B cell (primary cell): ENCODE data around the gene NUDT7. TPM values are rescaled to one million over a fixed set of nuclear protein-coding genes. Genes with fewer than 3 reads are reported as not detected.

Experiments
- ATAC-seq: fragments of 200-7000 bp; cut with Tn5 transposase; one replicate; pipeline ENCODE4 v1.10.0; 2021; ENCODE audit warnings: low read depth, mild to moderate bottlenecking, moderate number of reproducible peaks, moderate library complexity
- CTCF ChIA-PET: fragments of 350-600 bp; sonication (Branson Sonifier 250); formaldehyde crosslinking; loops from one replicate; lab custom pipeline; 2021; ENCODE audit warnings: antibody characterized with exemption, inconsistent platforms; lab: Charles Lee
- POLR2A ChIA-PET: fragments of 350-600 bp; sonication (Branson Sonifier 250); formaldehyde crosslinking; loops from one replicate; lab custom pipeline; 2021; ENCODE audit warnings: antibody characterized with exemption; lab: Charles Lee
- DNase-seq: peaks from one replicate; pipeline ENCODE4 v3.0.0; 2013
- H2AFZ ChIP-seq: 2 replicates; pipeline ENCODE4 v1.6.1; 2012; ENCODE audit warnings: mild to moderate bottlenecking, low read depth, low read length; ENCODE audit not compliant: insufficient read depth, poor library complexity, severe bottlenecking
- H3K27ac ChIP-seq, 2 donors: 1 replicate in 1 of 2; 2 replicates in 1 of 2; pipeline ENCODE4 v1.5.1; 2012 to 2013; ENCODE audit warnings: low read length in 2 of 2, mild to moderate bottlenecking in 2 of 2, moderate library complexity in 1 of 2
- H3K27me3 ChIP-seq, 4 experiments: fragments of 200-600 bp in 1 of 4; sonication (generic) in 1 of 4; replicated peaks in 1 of 4; 1 replicate in 2 of 4; 2 replicates in 2 of 4; pipeline versions ENCODE4 v1.6.1 to v1.7.0; 2013 to 2016; ENCODE audit warnings: low read length in 3 of 4, mild to moderate bottlenecking in 2 of 4, mixed read lengths in 1 of 4, moderate library complexity in 1 of 4; ENCODE audit not compliant: insufficient read depth in 4 of 4, control insufficient read depth in 3 of 4; ENCODE audit errors: control extremely low read depth in 1 of 4
- H3K36me3 ChIP-seq, 2 experiments: replicated peaks in 1 of 2; 1 replicate in 1 of 2; 2 replicates in 1 of 2; pipeline versions ENCODE4 v1.6.1 to v1.7.1; 2013; ENCODE audit warnings: low read length in 1 of 2; ENCODE audit not compliant: insufficient read depth in 2 of 2, control insufficient read depth in 1 of 2; ENCODE audit errors: control extremely low read depth in 1 of 2, extremely low read depth in 1 of 2
- H3K4me1 ChIP-seq, 2 donors: fragments of 200-600 bp in 1 of 2; sonication (generic) in 1 of 2; 1 replicate in 1 of 2; 2 replicates in 1 of 2; pipeline versions ENCODE4 v1.5.1 to v1.6.1; 2013 to 2017; ENCODE audit warnings: low read length in 2 of 2; ENCODE audit not compliant: control insufficient read depth in 2 of 2, insufficient read depth in 2 of 2
- H3K4me2 ChIP-seq: replicated peaks from 2 replicates; pipeline ENCODE3; 2012; ENCODE audit warnings: mild to moderate bottlenecking, low read depth, low read length; ENCODE audit not compliant: poor library complexity, severe bottlenecking
- H3K4me3 ChIP-seq, 5 experiments: fragments of 200-600 bp in 1 of 5; sonication (generic) in 1 of 5; 1 replicate in 3 of 5; 2 replicates in 2 of 5; pipeline versions ENCODE4 v1.5.1 to v1.7.0; 2011 to 2016; ENCODE audit warnings: low read length in 4 of 5, mild to moderate bottlenecking in 4 of 5, low read depth in 2 of 5, control low read depth in 1 of 5, moderate library complexity in 1 of 5; ENCODE audit not compliant: insufficient read depth in 1 of 5; ENCODE audit errors: control extremely low read depth in 1 of 5, extremely low read depth in 1 of 5
- H3K79me2 ChIP-seq: fragments of 200-600 bp; sonication (generic); one replicate; pipeline ENCODE4 v1.6.0; 2016; ENCODE audit warnings: low read length; ENCODE audit not compliant: control insufficient read depth, insufficient read depth
- H3K9ac ChIP-seq: fragments of 200-600 bp; sonication (generic); 2 replicates; pipeline ENCODE4 v1.6.1; 2017; ENCODE audit warnings: mild to moderate bottlenecking, low read length, moderate library complexity
- H3K9me3 ChIP-seq, 3 donors: one replicate each; pipeline versions ENCODE4 v1.6.1 to v1.7.1; 2013; ENCODE audit warnings: low read length in 2 of 3; ENCODE audit not compliant: control insufficient read depth in 2 of 3, insufficient read depth in 1 of 3; ENCODE audit errors: control extremely low read depth in 1 of 3
- H4K20me1 ChIP-seq: 2 replicates; pipeline ENCODE4 v1.6.0; 2012; ENCODE audit warnings: mild to moderate bottlenecking, low read length; ENCODE audit not compliant: insufficient read depth, control insufficient read depth, poor library complexity, severe bottlenecking
- H3K27ac Mint-ChIP-seq: one replicate; pipeline ENCODE4 v1.8.0; 2021; ENCODE audit warnings: mixed read lengths
- H3K27me3 Mint-ChIP-seq: one replicate; pipeline ENCODE4 v1.8.0; 2021; ENCODE audit warnings: mixed read lengths
- H3K4me1 Mint-ChIP-seq: one replicate; pipeline ENCODE4 v1.8.0; 2021; ENCODE audit warnings: mixed read lengths
- H3K4me3 Mint-ChIP-seq: one replicate; pipeline ENCODE4 v1.8.0; 2021; ENCODE audit warnings: mixed read lengths
- H3K9me3 Mint-ChIP-seq: one replicate; pipeline ENCODE4 v1.8.0; 2022; ENCODE audit warnings: mixed read lengths; ENCODE audit not compliant: insufficient read depth
- EZH2 ChIP-seq: IDR thresholded peaks from 2 replicates; pipeline ENCODE4 v1.6.1; 2012; ENCODE audit warnings: borderline replicate concordance, low read depth, mild to moderate bottlenecking, moderate library complexity, low read length; ENCODE audit not compliant: insufficient read depth, poor library complexity, severe bottlenecking
- WGBS: methylation state at CpG from one replicate; pipeline ENCODE4 v1.1.5; 2013; ENCODE audit warnings: missing lambda C conversion rate; ENCODE audit not compliant: insufficient coverage; 5-methylcytosine and 5-hydroxymethylcytosine counted together
- intact Hi-C: fragments of 100-400 bp; cut with micrococcal nuclease; formaldehyde crosslinking; loops from one replicate; pipeline ENCODE4 v1.10.0; 2022
- polyA plus RNA-seq: library from polyadenylated mRNA; depleted of rRNA; stranded (reverse); fragments of >200 nt; gene quantifications from 2 replicates; pipeline ENCODE4 v1.2.3, GENCODE V29; 2012
- total RNA-seq, 2 donors: library from RNA; stranded (reverse); fragments of 120-200 nt in 1 of 2; gene quantifications; 1 replicate in 1 of 2; 2 replicates in 1 of 2; pipeline versions ENCODE4 v1.2.3 to v1.2.4, GENCODE V29; 2013 to 2022
- TF ChIP-seq, protein P1 (sequence below): fragments of 200-600 bp; IDR thresholded peaks from one replicate; pipeline ENCODE4 v1.8.0; 2022; ENCODE audit warnings: antibody characterized with exemption, mild to moderate bottlenecking

The NUDT7 gene
- total and polyA plus RNA-seq, 2 donors (not counting 1 experiment from before 2014, with no cell fraction given), result 4.8 to 8.4 TPM

DNA sequence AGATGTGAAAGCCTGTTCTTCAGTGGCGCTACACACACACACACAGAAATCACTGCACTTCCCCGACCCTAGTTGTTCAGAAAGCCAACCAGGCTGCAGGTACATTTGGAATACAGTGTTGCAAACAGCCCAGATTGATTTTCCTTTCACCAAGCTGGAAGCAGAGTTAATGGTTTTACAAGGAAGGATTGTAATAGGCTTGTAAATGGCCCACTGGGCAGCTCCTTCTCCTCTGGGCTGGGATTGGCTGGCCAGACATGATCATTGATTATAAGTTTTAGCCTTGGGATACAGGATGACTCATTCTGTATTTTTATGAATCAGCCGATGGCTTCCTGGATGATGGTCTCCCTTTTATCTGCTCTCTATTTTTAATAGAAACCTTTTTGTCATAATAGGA, 68.6 kb downstream of the NUDT7 start:
- H3K27me3 ChIP-seq, result peaks cover 0 to 45% (median 32%) of the 10 kb centered on the region in 4 experiments
- TF ChIP-seq, protein P1, sequence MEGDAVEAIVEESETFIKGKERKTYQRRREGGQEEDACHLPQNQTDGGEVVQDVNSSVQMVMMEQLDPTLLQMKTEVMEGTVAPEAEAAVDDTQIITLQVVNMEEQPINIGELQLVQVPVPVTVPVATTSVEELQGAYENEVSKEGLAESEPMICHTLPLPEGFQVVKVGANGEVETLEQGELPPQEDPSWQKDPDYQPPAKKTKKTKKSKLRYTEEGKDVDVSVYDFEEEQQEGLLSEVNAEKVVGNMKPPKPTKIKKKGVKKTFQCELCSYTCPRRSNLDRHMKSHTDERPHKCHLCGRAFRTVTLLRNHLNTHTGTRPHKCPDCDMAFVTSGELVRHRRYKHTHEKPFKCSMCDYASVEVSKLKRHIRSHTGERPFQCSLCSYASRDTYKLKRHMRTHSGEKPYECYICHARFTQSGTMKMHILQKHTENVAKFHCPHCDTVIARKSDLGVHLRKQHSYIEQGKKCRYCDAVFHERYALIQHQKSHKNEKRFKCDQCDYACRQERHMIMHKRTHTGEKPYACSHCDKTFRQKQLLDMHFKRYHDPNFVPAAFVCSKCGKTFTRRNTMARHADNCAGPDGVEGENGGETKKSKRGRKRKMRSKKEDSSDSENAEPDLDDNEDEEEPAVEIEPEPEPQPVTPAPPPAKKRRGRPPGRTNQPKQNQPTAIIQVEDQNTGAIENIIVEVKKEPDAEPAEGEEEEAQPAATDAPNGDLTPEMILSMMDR, result no peak
- no peak for TF ChIP-seq EZH2
- H3K27ac ChIP-seq, result no peak overlapping the region
- peaks cover 19 to 25% of the 10 kb centered on the region in 2 donors for H3K4me1 ChIP-seq
- no peak overlapping the region for H3K4me3 ChIP-seq
- peaks cover 21% of the 10 kb centered on the region for H3K4me1 Mint-ChIP-seq
- no peak overlapping the region for H3K4me2 ChIP-seq
- H3K4me3 Mint-ChIP-seq, result no peak overlapping the region
- H3K9me3 Mint-ChIP-seq, result no peaks in the 10 kb centered on the region
- 50% methylated on average over 2 of the region's 3 CpGs for WGBS
- H3K27ac Mint-ChIP-seq, result no peak overlapping the region
- ChIA-PET CTCF (no interaction called here), POLR2A (no interaction called here)
- H3K9ac ChIP-seq, result no peak overlapping the region
- intact Hi-C loops, result no loop called here
- no peaks in the 10 kb centered on the region for H3K79me2 ChIP-seq
- no peak for DNase-seq
- no peaks in the 10 kb centered on the region for H4K20me1 ChIP-seq
- peaks cover 68% of the 10 kb centered on the region for H3K27me3 Mint-ChIP-seq
- no peak overlapping the region for H2AFZ ChIP-seq
- H3K36me3 ChIP-seq, result no peaks in the 10 kb centered on the region
- H3K9me3 ChIP-seq, result peaks cover 0 to 4% (median 0%) of the 10 kb centered on the region in 3 donors
- no peak for ATAC-seq

Other genes starting within 250 kb of the NUDT7 start
- not detected in 2 replicates for gene VAT1L, start 66.0 kb downstream of the NUDT7 start, total RNA-seq
- 0.03 TPM in 1 of 2 replicates, not detected in the other for gene VAT1L, start 66.0 kb downstream of the NUDT7 start, polyA plus RNA-seq